Posterior vena cava (tissue), 2 donors: ENCODE measurements around the gene PRORP. TPM values are rescaled to one million over a fixed set of nuclear protein-coding genes. Genes with fewer than 3 reads are reported as not detected.
"Not testable (repeated sequence)": the region's sequence is repeated elsewhere in the genome, so short reads cannot be mapped to it uniquely, and the experiment has no call there.

ENCODE experiments used
- DNase-seq: peaks from one replicate; pipeline ENCODE4 v3.0.0-alpha.2; 2020; ENCODE audit warnings: low spot score
- intact Hi-C, 2 donors: fragments of 100-400 bp; cut with DNase I; formaldehyde crosslinking; loops; one replicate each; pipeline versions ENCODE4 v1.14.1 to v1.14.2; 2022 to 2023
- total RNA-seq, 2 donors: library from RNA; stranded (reverse); fragmentation: NEBNext Ultra II Directional; extraction: Animal tissue kit (Norgen Biotek cat#: 25700); gene quantifications; one replicate each; pipeline ENCODE4 v1.2.1, GENCODE V29; 2021
- donor health status: DM: yes; HTN: yes; CAD: no.
- donor health status: DM: yes; HTN: yes; CAD: no.

Gene PRORP
- total RNA-seq, 2 donors from 2014 or later = 19.1 to 21.7 TPM

- no peak for DNase-seq
- intact Hi-C loops = no loop called here
Observed at GRCh38 chr14:35133542-35134328, 11.4 kb downstream of the PRORP start.

- intact Hi-C loops = no loop called here
Observed at GRCh38 chr14:35134329-35135123, 12.2 kb downstream of the PRORP start.

GRCh38 chr14:35138585-35138984, 16.2 kb downstream of the PRORP start:
- intact Hi-C loops = no loop called here
- no peak for DNase-seq

More at GRCh38 chr14:35134329-35135123, 12.2 kb downstream of the PRORP start:
- DNase-seq = no peak

- intact Hi-C loops = loop anchor here in 1 of 2 donors (5.0 kb wide), 1 partner anchor 276 kb away; no protein-coding TSS in a partner anchor
- DNase-seq = no peak
Observed at GRCh38 chr14:35140718-35141581, 18.6 kb downstream of the PRORP start.

GRCh38 chr14:35144029-35144428, 21.7 kb downstream of the PRORP start:
- intact Hi-C loops = loop anchor here in 1 of 2 donors (5.0 kb wide), 1 partner anchor 273 kb away; no protein-coding TSS in a partner anchor
- no peak for DNase-seq

- intact Hi-C loops = no loop called here
- DNase-seq = no peak
Observed at GRCh38 chr14:35146711-35147149, 24.4 kb downstream of the PRORP start.

- intact Hi-C loops = no loop called here
Observed at GRCh38 chr14:35147186-35147585, 24.8 kb downstream of the PRORP start.

GRCh38 chr14:35147711-35148110, 25.4 kb downstream of the PRORP start:
- intact Hi-C loops = no loop called here
- no peak for DNase-seq

More at GRCh38 chr14:35147186-35147585, 24.8 kb downstream of the PRORP start:
- no peak for DNase-seq

GRCh38 chr14:35149239-35149638, 26.9 kb downstream of the PRORP start:
- intact Hi-C loops = no loop called here

GRCh38 chr14:35152531-35152930, 30.2 kb downstream of the PRORP start:
- intact Hi-C loops, DNase-seq: not testable (repeated sequence)

More at GRCh38 chr14:35149239-35149638, 26.9 kb downstream of the PRORP start:
- DNase-seq = no peak

- intact Hi-C loops = no loop called here
- DNase-seq = no peak
Observed at GRCh38 chr14:35154016-35154415, 31.7 kb downstream of the PRORP start.

- intact Hi-C loops = no loop called here
- DNase-seq = no peak
Observed at GRCh38 chr14:35155962-35156361, 33.6 kb downstream of the PRORP start.

- DNase-seq = no peak
- intact Hi-C loops = no loop called here
Observed at GRCh38 chr14:35158491-35158890, 36.1 kb downstream of the PRORP start.

GRCh38 chr14:35158951-35159653, 36.8 kb downstream of the PRORP start:
- intact Hi-C loops = no loop called here
- DNase-seq = no peak

- intact Hi-C loops = no loop called here
- no peak for DNase-seq
Observed at GRCh38 chr14:35159742-35160409, 37.5 kb downstream of the PRORP start.

GRCh38 chr14:35161231-35161630, 38.9 kb downstream of the PRORP start:
- no peak for DNase-seq

GRCh38 chr14:35163384-35163783, 41.0 kb downstream of the PRORP start:
- intact Hi-C loops = no loop called here
- no peak for DNase-seq

More at GRCh38 chr14:35161231-35161630, 38.9 kb downstream of the PRORP start:
- intact Hi-C loops = no loop called here

GRCh38 chr14:35164849-35165248, 42.5 kb downstream of the PRORP start:
- DNase-seq = no peak

More at GRCh38 chr14:35164849-35165248, 42.5 kb downstream of the PRORP start:
- intact Hi-C loops = no loop called here
